WI38 (cell line): ENCODE results near the gene WDR37.

Source experiments
- H3K4me3 ChIP-seq: 2 replicates; pipeline ENCODE4 v1.5.1; 2011; ENCODE audit warnings: low read depth, mild to moderate bottlenecking, control low read depth, low read length
- TF ChIP-seq, protein P1 (sequence below): IDR thresholded peaks from 2 replicates; pipeline ENCODE4 v1.5.1; 2012; ENCODE audit warnings: low read depth, mild to moderate bottlenecking, control low read depth, low read length

Gene WDR37

DNA sequence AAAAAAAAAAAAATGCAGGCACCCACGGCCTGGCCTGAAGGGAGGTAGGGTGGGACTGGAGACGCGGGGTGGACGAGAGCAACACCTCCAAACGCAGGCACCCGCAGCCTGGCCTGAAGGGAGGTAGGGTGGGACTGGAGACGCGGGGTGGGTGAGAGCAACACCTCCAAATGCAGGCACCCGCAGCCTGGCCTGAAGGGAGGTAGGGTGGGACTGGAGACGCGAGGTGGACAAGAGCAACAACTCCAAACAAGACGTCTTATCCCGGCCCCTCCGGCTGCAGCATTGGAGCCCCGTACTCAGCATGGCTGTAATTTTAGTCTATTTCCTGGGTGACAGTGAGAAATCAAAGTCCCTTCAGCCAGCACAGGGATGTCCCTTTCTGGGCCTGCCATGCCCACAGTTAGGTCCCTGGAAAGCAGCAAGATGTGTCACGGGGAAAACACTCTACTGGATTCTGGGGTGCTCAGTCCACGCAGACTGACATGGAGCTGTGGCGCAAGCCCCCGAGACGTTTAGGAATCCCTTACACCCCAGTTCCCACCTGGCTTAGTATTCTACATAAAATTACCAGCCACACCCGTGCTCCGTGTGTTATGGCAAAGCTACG is 119.9 kb downstream of the WDR37 start:
- TF ChIP-seq, protein P1, sequence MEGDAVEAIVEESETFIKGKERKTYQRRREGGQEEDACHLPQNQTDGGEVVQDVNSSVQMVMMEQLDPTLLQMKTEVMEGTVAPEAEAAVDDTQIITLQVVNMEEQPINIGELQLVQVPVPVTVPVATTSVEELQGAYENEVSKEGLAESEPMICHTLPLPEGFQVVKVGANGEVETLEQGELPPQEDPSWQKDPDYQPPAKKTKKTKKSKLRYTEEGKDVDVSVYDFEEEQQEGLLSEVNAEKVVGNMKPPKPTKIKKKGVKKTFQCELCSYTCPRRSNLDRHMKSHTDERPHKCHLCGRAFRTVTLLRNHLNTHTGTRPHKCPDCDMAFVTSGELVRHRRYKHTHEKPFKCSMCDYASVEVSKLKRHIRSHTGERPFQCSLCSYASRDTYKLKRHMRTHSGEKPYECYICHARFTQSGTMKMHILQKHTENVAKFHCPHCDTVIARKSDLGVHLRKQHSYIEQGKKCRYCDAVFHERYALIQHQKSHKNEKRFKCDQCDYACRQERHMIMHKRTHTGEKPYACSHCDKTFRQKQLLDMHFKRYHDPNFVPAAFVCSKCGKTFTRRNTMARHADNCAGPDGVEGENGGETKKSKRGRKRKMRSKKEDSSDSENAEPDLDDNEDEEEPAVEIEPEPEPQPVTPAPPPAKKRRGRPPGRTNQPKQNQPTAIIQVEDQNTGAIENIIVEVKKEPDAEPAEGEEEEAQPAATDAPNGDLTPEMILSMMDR = no peak
- no peak overlapping the region for H3K4me3 ChIP-seq

DNA sequence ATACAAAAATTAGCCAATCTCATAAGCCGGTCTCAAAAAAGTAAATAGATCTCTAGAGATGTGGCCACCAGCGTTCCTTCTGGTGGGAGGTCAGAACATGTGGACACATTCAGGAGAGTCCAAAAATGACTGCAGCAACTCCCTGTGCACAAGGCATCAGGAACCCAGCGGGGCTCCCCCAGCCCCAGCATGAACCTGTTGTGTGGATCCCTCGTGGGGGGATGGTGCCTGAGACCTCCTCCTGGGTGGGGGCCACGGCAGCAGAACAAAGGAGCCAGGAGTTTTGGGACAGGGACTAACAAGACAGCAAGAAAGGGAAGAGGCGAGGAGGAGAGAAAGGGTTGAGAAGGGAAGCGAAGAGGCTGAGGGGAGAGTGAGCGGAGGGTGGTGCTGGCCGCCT is 121.8 kb downstream of the WDR37 start:
- TF ChIP-seq, protein P1 = no peak
- no peak overlapping the region for H3K4me3 ChIP-seq

DNA sequence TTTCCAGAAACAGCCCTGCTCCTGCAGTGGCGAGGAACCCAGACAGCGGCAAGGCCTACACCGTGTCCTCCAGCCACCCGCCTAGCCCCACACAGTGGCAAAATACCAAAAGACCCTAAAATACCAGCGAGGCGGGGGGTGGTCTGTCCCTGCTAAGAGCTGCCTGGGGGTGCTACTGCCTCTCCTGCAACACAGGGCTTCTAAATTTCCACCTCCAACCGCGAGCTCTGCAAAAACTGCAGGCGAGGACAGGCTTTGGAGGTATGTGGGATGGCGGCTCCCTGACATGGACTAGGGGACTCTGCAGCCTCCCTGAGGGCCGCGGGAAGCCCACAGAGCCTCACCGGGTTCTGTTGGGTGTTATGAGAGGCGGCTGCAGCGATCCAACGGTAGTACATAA is 122.3 kb downstream of the WDR37 start:
- no peak overlapping the region for H3K4me3 ChIP-seq
- TF ChIP-seq, protein P1 = no peak

DNA sequence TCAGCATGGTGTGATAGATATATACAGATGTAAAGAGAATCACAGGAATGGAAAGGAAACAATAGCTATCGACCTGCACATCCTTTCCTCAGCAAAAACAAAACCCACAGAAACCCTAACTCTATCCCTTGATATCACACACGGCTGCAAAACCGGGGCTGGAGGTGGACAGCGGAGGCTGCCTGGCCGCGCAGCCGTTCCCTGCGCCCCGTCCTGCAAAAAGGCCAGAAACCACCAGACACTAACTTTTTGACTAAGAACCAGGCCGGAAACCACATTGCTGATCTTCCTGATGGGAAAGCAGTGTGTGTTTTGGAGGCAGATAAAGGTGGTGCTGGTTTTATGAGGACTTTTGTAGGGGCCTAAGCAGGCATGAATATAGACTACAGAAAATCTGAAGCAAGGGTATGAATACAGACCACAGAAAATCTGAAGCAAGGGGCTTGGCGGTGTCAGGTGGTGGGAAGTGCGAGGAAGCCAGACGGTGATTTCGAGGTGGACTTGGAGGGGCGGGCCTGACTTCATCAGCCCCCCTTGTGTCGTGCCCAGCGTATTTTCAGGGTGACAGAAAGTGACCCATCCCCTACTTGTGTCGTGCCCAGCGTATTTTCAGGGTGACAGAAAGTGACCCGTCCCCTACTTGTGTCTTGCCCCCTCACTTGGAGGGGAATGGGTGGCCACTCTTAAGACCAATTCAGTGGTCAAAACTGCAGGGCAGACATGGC is 123.3 kb downstream of the WDR37 start:
- TF ChIP-seq, protein P1 = no peak
- no peak overlapping the region for H3K4me3 ChIP-seq

DNA sequence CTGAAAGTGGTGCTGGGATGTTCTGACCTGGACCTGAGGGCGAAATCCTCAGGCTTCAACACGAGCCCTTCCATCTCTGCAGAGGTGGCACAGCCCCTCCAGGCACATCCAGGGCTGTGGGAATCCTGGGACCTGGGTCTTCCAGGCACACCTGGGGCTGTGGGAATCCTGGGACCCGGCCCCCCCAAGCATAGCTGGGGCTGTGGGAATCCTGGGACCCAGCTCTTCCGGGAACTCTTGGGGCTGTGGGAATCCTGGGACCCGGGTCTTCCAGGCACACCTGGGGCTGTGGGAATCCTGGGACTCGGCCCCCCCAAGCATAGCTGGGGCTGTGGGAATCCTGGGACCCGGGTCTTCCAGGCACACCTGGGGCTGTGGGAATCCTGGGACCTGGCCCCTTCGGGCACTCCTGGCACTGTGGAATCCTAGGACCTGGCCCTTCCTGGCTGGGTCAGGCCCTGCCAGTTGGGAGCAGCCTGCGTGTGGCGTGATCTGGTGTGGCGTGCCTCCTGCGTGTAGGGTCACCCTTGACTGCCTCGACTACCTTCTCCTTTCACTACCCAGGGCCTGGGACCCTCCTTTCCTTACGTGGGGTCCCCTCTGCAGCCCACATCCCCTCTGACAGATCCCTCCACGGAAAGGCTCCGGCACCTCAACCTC is 124.0 kb downstream of the WDR37 start:
- H3K4me3 ChIP-seq = no peak overlapping the region
- TF ChIP-seq, protein P1 = no peak

DNA sequence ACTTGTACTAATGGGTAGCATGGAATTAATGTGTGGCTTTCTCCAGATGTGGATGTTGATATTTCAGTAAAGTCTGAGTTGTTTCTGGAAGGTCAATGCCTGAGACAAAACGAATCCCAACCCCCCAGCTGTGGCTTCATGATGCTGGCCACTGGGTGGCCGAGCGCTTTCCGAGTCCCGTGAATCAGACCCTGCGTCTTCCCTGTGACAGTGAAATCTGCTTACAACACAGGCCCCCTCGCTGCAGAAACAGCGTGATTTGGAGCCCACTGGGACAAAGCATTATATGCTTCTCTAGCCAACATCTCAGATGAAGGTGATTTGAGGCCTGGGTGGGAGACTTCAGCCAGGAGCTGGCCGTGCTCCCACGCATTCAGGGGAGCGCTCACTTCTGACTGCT is 124.7 kb downstream of the WDR37 start:
- TF ChIP-seq, protein P1 = no peak
- no peak overlapping the region for H3K4me3 ChIP-seq
